ENCODE measurements around the gene ENPP5.
A peak's percentile ranks its signal among the peaks of the same experiment; 100 is the strongest.
"Not testable (repeated sequence)": the region's sequence is repeated elsewhere in the genome, so short reads cannot be mapped to it uniquely, and the experiment has no call there.

The ENPP5 gene

DNA sequence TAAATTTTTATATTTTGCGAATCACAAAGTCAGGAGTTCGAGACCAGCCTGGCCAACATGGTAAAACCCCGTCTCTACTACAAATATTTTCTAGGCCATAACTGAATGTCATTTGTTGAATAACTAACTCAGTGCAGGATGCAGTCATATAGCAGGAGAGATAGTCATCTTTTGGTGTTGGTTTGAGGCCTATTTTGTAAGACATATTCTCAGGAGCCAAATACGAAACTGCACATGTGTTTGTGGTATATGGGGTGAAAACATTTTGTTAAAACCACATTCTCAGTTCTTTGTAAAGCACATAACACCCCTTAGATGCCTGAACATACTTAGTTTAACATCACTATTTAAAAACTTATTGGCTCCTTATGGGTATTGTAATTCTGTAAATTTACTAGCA lies 4.7 kb upstream of the ENPP5 start:
- DNase-seq (ENCODE audit: low read depth, low spot score), result no peak

DNA sequence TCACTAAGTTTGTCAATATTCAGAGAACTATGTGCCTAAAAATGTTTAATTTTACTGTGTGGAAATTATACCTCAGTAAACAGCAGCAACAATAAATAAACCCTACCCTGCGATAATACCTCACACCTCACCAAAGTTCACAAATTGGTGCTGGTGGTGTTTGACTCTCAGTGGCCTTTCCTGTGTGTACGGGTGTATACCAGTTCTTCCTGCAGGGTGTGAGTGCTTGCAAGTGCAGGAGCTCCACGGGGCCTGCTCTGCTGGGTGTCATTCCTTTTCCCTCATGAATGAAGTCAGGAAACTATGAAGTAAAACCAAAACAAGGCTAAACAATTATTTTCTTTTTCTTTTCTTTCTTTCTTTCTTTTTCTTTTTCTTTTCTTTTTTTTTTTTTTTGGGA lies 4.1 kb upstream of the ENPP5 start:
- DNase-seq (ENCODE audit: low read depth, low spot score), result no peak

DNA sequence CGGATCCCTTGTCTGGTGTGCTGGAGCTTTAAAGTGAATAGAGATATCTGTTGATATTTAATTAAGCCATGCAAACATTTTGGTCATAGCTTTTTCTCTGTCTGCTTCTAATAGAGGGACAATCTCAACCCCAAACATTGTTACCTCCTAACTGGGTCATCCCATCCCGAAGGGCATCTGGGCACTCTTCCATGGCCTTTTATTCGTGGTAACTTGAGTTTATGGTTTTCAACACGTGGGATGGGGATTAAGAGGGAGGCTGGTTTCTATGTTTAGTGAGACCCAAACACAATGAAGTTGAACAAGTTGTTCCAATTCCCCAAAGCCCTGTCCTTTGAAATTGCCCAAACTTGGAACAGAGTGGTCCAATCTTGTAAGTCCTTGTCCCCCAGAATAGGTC lies 1.4 kb upstream of the ENPP5 start:
- no peak for DNase-seq (ENCODE audit: low read depth, low spot score)

DNA sequence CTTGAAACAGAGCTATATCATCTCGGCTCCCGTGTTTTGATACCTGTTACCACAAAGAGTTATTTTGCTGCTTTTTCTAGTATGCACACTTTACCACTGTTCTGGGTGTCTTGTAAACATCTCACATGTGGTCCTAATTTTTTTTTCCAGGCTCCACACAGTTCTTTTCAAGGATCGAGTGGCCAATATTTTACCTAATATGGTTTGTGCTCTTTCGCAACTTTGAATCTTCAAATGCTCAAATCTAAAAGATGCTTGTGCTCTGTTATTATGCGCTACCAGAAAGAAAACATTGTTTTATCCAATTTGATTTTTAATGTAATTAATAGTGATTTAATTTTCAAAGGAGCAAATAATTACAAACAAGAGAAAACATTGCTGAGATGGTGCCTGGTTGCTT lies 10.7 kb downstream of the ENPP5 start:
- DNase-seq (ENCODE audit: low read depth, low spot score), result no peak

DNA sequence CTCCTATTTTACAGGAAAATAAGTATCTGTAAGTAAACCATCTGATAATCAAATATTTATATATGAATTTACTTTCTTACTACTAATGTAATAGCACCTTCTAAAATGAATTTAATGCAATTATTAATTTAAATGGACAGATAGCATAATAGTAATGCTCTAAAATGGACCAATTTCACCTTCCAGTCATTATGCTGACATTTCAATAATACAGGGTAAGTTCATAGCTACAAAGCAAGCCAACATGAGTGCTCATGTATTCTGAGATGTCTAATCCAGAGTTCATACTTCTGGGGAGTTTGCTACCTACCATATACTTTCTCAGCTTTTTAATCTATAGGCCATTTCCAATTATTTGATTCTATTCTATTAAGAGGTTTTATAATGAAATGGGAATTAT lies 11.6 kb downstream of the ENPP5 start:
- DNase-seq (ENCODE audit: low read depth, low spot score), result no peak

DNA sequence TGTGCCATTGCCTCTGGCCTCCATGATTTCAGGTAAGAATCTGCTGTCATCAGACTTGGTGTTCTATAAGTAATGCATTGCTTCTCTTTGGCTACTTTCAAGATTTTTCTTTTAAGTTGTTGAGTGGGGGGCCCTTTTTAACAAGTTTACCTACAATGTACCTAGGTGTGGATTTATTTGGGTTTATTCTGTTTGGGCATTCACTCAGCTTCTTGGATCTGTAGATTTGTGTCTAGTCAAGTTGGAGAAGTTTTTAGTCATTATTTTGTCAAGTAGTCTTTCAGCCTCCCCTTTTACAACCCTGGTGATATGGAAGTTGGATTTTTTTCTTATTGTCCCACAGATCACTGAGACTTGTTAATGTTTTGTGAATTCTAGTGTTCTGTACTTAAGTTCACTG lies 14.1 kb downstream of the ENPP5 start:
- no peak for DNase-seq (ENCODE audit: low read depth, low spot score)

DNA sequence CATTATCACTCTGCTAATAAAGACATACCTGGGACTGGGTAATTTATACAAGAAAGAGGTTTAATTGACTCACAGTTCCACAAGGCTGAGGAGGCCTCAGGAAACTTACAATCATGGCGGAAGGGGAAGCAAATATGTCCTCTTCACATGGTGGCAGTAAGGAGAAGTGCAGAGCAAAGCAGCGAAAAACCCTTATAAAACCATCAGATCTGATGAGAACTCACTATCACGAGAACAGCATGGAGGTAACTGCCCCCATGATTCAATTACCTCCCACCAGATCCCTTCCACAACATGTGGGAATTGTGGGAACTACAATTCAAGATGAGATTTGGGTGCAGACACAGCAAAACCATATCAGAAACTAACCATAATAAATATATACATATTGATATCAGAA lies 21.7 kb downstream of the ENPP5 start:
- not testable (repeated sequence) for DNase-seq (ENCODE audit: low read depth, low spot score)

DNA sequence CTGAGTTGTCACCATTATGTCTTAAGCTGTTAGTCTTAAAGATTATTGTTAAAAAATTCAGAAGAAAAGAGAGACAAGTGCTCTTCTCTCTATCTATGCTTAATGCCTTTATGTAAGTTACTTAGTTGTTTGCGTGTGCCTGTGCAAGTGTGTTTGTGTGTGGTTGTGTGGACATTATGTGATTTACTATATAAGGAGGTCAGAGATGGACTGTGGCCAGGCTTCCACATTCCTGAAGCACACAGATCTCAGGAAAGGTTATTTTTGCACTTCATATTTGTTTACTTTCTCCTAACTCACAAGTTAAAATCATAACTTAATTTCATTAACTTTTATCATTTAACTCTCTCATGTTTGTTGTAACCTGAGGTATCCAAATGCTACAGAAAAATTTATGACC lies 26.5 kb downstream of the ENPP5 start:
- no peak for DNase-seq (ENCODE audit: low read depth, low spot score)

DNA sequence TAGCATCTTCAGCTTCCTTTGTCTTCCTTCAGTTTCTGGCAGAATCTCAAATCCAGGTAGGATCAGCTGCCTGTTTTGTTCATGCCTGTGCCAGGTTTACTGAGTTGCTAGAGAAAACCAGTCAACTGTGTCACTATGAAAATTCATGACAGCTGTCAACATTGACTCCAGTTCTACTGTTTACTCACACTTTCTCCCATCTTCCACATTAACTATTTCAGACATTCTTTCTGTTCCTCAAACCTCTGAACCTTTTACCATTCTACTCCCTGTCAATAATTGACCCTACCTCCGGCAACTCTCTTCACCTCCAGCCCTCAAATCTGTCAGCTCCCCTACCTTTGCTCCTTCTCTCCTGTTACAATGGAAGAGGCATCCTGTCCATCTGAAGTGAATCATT lies 32.5 kb downstream of the ENPP5 start:
- DNase-seq (ENCODE audit: low read depth, low spot score), result no peak

DNA sequence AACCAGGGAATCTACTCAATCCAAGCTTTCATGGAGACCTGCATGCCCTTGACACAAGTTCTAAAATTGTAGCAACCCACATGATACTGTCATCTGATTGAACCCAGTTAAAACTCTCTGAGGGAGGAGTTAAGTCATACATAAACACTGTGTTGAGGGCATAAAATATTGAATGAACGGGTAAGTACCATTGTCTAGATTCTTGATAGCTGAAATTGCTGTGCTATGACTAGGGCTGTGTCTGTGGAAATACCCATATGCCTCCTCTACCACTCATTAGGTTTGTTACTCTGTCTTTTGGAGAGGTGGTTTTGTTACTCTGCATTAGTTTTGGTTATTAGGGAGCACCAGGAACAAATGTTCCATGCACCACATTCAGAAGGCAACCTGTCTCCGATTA lies 33.4 kb downstream of the ENPP5 start:
- DNase-seq (ENCODE audit: low read depth, low spot score), result no peak

DNA sequence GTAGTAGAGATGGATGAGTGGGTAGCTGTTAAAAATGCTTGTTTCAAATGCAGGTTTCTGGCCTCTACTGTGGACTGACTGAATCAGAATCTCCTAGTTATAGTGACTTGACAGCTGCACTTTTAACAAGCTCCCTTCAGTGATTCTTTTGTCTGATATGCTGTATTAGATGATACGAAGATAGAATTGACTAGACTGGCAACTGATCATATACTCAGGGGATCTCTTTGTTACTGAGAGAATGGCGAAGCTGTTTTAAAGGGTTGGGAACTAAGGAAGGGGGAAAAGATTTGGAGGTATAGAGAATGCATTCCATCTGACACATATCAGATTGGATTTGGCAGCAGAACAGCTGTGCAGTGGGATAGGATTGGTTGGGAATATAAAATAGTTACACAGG lies 33.9 kb downstream of the ENPP5 start:
- no peak for DNase-seq (ENCODE audit: low read depth, low spot score)

DNA sequence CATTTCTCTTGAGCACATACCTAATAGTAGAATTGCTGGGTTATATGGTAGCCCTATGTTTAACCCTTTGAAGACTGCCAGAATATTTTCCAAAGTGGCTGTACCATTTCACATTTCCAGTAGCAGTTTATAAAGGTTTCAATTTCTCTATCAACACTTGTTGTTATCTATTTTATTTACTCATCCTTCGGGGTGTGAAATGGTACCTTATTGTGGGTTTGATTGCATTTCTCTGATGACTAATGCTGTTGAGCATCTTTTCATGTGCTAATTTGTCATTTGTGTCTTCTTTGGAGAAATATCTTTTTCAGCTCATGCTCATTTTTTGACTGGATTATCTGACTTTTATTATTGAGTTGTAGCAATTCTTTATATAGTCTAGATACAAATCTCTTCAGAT lies 35.6 kb downstream of the ENPP5 start:
- no peak for DNase-seq (ENCODE audit: low read depth, low spot score)

DNA sequence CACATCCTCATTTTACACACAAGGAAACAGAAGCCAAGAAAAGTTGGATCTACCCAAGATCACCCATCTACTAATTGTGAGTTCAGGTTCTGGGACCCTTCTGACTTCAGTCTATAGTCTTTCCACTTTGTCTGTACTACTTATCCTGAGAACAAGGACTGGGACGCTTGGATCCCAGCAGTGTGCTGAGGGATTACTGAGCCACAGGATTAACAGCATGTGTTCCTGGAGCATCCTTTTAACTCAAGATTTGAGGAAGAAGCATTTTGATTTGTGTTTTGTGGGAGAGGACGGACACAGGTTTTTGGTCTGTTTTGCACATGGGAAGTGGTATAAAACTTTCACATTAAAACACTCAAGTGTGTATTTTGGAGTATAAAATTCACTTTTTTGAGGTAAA lies 36.6 kb downstream of the ENPP5 start:
- no peak for DNase-seq (ENCODE audit: low read depth, low spot score)

DNA sequence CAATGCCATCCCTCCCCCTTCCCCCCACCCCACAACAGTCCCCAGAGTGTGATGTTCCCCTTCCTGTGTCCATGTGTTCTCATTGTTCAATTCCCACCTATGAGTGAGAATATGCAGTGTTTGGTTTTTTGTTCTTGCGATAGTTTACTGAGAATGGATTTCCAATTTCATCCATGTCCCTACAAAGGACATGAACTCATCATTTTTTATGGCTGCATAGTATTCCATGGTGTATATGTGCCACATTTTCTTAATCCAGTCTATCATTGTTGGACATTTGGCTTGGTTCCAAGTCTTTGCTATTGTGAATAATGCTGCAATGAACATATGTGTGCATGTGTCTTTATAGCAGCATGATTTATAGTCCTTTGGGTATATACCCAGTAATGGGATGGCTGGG lies 39.5 kb downstream of the ENPP5 start:
- DNase-seq (ENCODE audit: low read depth, low spot score), result not testable (repeated sequence)

DNA sequence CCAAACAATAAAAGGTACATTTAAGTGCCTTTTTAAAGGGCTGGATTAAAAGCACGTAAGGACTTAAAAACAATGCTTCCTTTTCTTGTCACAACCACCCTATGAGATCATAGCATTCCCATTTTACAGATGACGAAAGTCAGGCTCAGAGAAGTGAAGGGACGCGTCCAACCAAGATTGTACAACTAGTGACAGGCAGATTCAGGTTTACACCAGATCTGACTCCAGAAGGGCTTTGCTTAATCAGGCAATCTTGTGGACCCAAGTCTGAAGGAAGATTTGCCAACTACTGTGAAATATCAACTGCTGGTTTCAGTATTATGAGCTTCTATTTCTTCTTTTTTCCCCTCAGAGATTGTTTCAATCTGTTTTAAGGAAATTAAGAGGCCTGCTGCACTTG lies 40.1 kb downstream of the ENPP5 start:
- no peak for DNase-seq (ENCODE audit: low read depth, low spot score)

DNA sequence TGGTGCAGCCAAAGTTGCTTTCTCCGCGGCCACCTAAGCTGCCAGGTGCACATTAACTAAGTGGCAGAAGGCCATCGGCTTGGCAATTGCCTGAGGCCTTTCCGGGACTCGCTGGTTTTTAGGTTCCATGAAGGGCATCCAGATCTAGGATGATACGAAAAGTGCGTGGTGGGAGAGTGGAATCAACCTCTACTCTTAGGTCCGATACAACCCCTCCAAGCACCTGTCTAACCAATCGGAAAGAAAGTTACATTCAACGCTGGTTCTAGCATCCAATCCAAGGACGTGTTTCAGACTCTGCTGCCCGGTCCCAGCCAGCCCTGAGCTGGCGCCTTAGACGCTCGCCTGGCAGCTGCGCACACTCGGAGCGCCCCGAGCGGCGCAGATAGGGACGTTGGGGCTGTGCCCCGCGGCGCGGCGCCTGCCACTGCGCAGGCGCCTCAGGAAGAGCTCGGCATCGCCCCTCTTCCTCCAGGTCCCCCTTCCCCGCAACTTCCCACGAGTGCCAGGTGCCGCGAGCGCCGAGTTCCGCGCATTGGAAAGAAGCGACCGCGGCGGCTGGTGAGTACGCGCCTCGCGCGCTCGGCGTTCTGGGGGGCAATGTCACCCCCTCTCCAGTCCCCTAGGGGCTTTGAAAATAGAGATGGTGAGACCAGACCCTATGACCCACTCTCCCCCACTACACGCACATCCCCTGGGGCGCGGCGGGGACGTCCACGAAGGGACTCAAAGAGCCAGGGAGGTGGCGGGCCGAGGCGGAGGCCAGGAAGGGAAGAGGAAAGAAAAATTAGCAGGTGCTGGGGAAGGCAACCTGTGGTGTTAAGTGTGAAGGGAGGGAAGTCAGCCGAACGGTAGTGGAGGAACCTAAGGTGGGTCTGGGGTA lies 40.9 kb downstream of the ENPP5 start, which contains the start of gene ENPP4:
Gene ENPP4 (plus strand): TSS at position 361 of the 883 bp plus-strand sequence. CDS start 9,595 bp downstream, outside the sequence.
- peak; percentile 4 for DNase-seq (ENCODE audit: low read depth, low spot score)

DNA sequence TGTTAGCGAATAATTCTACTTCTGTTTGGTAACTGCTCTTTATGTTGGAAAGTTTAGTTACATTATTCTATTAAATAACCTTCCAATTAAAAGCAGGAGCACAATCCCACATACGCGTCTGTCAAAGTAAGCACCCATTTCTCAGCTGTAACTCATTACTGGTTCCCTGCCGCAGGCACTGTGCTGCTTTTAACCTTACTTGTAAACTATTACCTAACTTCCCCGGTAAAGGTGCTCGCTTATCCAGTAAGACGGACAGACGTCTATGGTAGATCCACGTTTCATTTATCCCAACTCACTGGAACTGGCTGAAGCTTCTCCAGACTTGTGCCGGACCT lies 41.5 kb downstream of the ENPP5 start:
- DNase-seq (ENCODE audit: low read depth, low spot score), result no peak

DNA sequence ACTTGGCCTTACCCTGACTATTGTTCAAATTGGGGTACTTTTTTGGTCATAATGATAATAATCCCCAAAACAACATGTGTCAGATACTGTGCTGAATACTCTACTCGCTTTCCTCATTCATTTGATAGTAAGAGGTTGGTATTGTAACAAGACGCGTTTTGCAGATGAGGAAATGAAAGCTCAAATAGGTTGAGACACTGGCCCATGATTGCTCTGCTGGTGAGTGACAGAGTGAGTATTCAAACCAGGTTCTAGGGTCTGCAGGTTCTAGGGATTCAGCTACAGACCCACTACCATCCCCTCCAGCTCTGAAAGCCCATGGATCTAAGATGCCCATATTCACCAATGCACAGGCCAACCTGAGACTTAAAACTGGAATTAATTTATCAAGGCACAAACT lies 42.3 kb downstream of the ENPP5 start:
- no peak for DNase-seq (ENCODE audit: low read depth, low spot score)

DNA sequence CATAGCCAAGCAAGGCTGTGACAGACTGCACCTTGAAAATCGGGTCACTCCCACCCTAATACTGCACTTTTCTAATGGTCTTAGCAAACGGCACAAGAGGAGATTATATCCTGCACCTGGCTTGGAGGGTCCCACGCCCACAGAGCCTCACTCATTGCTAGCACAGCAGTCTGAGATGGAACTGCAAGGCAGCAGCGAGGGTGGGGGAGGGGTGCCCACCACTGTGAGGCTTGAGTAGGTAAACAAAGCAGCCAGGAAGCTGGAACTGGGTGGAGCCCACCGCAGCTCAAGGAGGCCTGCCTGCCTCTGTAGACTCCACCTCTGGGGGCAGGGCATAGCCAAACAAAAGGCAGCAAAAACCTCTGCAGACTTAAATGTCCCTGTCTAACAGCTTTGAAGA lies 51.1 kb downstream of the ENPP5 start:
- DNase-seq (ENCODE audit: low read depth, low spot score), result not testable (repeated sequence)

DNA sequence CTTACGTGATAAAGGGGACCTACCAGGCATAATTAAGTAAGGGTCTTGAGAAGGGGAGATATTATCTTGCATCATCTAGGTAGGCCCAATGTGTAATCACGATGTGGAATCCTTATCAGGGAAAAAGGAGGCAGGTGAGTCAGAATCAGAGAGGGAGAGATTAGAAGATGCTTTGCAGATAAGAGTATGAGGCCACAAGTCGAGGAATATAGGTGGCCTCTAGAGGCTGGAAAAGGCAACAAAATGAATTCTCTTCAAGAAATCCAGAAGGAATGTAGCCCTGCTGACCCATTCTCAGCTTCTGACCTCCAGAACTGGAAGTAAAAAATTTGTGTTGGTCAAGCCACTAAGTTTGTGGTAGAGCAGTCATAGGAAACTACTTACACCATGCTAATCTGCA lies 51.9 kb downstream of the ENPP5 start:
- DNase-seq (ENCODE audit: low read depth, low spot score), result no peak

DNA sequence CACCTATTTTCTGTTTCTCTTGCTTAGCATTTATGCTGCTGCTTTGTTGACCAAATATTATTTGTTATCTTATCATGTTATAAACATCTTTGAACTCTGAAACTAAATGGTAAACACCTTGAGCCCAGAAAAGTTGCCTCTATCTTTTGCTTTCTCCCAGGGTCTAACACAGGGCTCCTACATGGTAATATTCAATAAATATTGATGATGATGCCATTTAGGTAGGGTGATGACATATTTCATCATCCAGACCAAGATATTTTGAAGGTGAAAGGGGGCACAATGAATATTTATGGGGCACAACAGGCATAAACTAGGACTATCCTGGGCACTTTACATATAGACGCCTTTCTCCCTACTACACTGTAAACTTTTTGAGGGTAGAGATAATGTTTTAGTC lies 52.6 kb downstream of the ENPP5 start:
- no peak for DNase-seq (ENCODE audit: low read depth, low spot score)

DNA sequence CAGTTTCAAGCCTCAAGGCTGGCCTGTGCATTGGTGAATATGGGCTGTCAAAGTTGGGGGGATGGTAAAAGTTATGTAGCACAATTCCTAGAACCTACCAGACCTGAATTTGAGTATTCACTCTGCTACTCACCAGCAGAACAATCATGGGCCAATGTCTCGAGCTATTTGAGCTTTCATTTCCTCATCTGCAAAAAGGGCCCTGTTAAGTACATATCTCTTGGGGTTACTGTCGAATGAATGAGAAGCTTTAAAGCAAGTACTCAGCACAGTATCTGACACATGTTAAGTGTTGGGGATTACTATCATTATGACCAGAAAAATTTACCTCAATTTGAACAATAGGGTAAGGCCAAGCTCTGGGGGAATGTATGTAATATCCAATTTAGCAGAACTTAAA lies 54.5 kb downstream of the ENPP5 start:
- no peak for DNase-seq (ENCODE audit: low read depth, low spot score)

DNA sequence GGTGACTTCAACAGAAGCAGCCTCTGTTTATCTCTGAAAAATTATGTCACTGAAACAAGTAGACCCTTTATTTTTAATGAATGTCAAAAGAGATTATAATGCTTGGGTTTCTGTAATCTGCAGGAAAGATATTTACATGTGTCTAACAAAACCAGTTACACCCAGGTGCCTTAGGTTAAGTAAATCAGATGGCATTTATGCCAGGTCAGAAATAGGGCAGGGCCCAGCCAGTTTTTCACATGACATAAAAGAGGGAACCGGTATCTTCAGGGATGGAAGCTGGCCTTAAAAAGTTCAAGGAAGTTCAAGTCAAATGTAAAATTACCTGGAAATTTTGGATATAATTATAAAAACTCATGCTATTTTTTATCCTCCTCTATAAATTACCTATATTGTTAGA lies 55.1 kb downstream of the ENPP5 start:
- no peak for DNase-seq (ENCODE audit: low read depth, low spot score)

DNA sequence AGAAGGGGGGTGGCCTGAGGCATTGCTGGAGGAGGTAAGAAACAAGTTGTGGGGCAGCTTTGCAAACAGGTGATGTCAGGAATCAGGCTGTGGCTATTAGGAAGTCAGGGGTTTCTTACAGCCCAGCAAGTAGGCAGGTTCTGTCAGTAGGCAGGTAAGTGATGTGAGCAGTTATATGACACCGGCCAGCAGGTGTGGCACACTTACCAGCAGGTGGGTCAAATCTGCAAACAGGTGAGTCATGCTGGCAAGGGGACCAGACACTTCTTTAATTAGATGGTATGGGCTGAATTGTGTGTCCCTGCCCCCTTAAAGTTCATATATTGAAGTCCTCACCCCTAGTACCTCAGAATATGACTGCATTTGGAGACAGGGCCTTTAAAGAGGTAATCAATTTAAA lies 57.4 kb downstream of the ENPP5 start:
- no peak for DNase-seq (ENCODE audit: low read depth, low spot score)

Measured in smooth muscle cell of the brain vasculature (primary cell).